CD4-positive, alpha-beta T cell treated with Interleukin-17A for 1 hour (primary cell): ENCODE measurements around the gene NLGN1.
"Not testable (repeated sequence)": the region's sequence is repeated elsewhere in the genome, so short reads cannot be mapped to it uniquely, and the experiment has no call there.

Experiments used
- DNase-seq: peaks from one replicate; pipeline ENCODE4 v3.0.0-alpha.2; 2020

Gene NLGN1

DNA sequence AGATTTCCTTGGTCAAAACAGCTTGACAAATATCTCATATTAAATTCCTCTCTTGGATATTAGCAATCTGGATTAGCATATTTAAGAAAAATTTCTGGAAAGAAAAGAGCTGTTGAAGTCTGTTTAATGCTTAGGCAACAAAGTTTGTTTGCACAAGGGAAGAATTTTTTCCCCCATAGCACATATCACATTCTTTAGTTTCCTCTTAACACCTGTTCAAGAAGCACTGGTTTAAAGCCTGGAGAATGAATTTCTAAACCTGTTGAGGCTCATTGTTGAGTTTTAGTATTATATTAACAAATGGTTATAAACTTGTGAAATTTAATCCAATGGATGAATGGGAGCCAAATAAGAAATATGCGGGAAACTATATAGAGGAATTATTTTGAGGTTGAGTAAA lies 41.5 kb downstream of the NLGN1 start:
- no peak for DNase-seq

DNA sequence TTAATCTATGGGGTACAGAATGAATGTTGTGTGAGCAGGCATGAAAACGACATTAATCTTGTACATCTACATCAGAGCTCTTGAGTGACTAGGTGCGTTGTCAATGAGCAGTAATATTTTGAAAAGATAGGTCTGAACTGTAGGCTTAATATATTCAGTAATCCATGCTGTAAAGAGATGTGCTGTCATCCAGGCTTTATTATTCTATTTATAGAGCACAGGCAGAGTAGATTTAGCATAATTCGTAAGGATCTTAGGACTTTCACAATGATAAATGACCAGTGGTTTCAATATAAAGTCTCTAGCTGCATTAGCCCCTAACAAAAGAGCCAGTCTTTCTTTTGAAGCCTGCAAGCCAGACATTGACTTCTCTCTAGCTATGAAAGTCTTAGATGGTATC lies 43.0 kb downstream of the NLGN1 start:
- no peak for DNase-seq

DNA sequence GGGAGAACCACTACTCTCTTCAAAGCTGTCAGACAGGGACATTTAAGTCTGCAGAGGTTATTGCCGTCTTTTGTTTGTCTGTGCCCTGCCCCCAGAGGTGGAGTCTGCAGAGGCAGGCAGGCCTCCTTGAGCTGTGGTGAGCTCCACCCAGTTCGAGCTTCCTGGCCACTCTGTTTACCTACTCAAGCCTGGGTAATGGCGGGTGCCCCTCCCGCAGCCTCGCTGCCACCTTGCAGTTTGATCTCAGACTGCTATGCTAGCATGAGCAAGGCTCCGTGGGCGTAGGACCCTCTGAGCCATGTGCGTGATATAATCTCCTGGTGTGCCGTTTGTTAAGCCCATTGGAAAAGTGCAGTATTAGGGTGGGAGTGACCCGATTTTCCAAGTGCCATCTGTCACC lies 54.0 kb downstream of the NLGN1 start:
- DNase-seq, result not testable (repeated sequence)

DNA sequence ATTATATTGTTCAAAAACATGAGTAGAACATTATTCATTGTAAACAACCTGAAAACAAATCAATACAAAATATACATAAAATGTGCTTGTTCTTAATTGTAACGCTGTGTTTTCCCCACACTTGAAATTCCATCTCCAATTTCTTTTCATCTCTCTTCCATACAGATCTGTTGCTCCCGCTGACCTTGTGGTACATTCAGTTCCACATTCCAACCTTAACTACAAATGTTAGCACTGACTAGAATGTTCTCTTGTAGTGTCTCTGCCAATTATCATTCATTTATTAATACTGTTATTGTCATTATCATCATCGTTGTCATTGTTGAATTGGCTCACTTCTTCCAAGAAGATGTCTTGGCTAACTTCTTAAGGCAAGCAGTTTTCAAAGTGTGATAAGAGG lies 65.7 kb downstream of the NLGN1 start:
- no peak for DNase-seq

DNA sequence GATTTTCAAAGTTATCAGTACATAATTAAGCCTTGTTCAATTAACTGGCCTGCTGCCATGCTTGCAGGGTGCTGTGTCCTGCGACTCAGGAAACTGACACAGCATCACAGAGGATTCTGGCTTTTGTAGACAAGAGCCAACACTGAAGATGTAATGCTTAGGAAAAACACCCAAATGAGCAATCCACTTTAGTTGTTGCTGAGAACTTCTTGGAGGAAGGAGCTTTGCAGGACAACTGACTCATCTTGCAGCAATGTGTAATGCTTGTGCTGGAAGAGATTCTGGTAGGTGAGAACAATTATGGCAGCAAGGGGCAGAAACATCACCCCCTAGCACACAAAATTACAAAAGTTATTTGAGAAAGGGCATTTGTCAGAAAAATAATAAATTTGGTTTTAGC lies 67.6 kb downstream of the NLGN1 start:
- no peak for DNase-seq

DNA sequence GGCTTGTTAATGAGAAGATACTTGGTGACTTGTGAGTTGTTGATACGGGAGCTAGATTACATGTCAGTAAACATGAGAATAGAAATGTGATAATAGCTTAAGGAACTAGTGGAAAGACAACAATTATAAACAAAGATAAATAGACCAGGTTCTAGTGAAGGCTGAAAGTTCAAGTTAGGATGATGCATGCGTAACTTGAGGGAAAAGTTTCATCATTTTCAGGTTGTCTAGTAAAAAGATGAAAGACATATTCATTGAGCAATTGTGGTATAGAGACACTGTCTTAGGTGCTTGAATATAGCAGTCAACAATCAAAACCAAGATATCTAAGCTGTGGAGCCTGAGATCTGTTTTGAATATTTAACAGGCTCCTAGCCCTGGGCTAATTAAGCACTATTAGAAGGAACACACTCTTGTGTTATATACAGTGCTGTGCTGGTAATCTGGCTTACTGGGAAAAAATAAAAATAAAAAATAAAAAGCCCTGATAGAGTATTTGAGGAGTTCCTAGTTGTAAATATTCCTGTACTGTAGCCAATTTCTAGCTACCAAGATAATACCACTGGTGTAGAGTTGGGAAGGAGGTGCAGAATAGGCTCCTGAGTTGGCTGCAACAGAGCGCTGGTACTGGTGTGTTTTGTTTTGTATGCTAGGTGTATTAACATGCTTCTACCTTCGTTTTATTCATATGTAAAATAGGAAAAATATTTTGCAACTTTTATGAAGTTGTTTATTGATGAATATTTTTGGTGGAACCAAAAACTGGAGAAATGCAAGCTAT lies 68.5 kb downstream of the NLGN1 start:
- no peak for DNase-seq

DNA sequence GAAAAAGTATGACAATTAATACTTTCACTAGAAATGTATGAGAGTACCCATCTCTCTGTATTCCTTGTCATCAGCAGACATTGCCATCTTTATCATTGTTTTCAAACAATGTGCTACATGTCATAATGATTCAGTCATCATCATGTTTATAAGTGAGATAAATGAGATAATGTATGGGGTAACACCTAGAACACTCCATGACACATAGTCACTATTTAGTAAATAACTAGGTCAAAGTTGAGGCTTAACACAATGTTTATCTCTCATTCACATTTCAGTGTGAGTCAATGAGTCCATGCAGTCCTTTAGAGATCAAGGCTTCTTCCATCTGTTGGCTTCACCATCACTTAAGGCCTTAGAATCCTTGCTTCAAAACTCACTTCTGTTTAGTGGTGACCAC lies 70.0 kb downstream of the NLGN1 start:
- no peak for DNase-seq

DNA sequence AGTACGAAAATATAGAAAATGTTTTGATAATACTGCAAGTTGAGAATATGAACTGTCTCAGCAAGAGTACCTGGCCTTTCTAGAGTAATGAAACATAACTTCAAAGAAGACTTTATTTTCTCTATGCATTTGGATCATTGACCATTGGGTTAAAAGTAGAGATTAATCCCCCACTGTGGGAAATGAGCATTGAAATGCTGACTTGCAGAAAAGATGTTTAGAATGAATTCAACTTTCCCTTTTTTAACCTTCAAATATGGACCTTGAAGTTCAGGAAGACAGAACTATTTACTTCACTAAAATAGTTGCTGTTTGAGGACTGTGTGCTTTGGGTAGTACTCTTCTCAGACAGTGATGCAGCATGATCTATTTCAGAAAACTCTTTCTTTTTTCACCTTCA lies 75.7 kb downstream of the NLGN1 start:
- no peak for DNase-seq

DNA sequence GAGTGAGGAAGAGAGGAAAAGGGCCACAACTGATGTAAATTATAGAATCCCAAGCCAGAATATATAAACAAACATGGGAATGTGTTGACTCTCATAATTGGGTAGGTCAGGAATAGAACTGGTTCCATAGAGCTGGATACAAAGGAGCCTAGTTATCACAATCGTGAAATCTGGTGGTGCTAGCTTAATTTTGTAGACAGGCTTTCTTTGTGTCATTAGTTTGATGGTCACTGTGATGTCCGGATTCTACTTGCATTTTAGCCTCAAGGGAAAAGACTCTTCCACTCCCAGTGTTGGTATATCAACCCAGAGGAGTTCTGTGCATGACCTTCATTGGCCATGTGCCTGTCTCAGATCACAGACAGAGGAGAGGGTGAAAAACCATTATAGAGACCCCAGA lies 81.8 kb downstream of the NLGN1 start:
- no peak for DNase-seq

DNA sequence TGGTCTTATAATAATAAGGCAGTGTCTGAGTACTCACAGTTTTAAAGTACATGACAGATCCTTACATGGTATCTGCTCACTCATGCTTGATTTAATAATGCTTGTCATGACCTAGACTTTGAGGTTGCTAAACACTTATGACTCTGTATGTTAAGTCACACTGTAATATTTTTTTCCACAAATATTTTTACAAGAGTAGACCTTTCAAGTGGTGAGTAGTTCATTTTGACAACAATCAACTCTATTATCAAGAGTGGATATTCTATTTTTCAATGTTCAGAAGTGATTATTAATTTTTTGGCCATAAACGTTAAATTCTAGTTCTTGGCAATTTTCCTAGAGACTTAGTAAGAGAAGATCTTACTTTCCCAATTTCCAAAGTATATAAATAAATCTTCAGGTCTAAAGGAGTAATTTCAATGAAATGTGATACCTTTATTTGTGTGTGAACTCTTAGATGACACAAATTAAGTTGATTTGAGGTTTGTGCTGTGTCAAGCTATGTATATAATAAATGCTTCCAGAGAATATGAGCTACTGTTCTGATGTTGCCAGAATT lies 104.5 kb downstream of the NLGN1 start:
- no peak for DNase-seq

DNA sequence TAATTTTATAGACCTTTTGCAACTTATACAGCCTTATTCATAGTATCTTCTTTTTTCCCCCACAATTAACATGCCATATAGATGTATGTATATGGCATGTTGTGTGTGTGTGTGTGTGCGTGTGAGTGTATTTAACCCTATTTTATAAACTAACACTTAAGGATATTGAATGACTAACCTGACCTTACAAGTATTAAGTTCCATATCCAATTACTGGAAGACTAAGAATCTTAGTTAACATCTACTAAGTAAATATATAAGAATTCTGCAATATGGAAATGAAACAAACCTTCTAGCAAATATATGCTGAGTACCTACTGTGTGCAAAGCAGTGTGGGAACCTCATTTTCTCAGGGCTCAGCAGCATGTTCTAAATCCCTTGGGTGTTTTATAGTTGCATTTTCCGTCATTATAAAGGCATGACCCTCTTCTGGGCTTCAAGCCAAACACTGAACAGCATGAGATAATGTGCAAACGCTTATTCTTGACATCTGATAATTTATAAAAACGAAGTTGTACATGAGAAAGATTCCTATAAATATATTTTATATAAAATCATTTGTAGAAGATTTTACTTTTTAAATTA lies 105.5 kb downstream of the NLGN1 start:
- DNase-seq, result no peak

DNA sequence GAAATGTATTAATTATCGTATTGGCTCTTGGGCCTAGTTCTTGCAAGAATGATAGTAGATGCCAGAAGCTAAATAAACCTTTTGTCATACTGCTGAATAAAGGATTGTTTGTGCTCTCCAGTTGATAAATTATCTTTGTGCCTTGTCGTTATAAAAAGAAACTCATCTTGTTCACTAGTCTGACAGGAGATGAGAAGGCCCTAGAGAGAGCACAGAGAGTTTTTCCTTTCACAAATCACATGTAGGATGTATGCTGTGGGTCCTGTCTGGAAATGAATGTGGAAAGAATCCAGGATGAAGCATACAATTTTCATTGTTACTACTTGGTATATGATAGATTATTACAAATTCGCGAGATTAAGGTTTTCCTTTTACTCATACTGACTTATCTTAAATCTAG lies 113.0 kb downstream of the NLGN1 start:
- DNase-seq, result no peak

DNA sequence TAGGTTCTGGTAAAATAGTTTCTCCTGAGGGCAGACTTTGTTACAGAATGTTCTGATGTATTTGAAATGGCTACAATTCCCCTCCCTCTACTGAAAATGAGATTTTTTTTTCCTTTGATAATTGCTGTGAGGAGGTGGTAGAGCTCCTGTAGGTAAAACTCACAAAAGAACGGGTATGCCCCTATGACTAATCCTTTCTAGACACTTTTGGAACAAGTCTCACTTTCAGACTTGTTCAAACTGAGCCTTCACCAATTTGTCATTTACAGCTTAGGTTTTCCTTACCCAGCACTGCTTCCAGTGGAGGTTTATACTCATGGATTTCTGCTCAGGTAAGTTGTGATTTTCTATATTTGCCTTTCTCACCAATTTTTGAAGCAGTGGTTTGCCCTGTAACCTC lies 115.6 kb downstream of the NLGN1 start:
- DNase-seq, result no peak

DNA sequence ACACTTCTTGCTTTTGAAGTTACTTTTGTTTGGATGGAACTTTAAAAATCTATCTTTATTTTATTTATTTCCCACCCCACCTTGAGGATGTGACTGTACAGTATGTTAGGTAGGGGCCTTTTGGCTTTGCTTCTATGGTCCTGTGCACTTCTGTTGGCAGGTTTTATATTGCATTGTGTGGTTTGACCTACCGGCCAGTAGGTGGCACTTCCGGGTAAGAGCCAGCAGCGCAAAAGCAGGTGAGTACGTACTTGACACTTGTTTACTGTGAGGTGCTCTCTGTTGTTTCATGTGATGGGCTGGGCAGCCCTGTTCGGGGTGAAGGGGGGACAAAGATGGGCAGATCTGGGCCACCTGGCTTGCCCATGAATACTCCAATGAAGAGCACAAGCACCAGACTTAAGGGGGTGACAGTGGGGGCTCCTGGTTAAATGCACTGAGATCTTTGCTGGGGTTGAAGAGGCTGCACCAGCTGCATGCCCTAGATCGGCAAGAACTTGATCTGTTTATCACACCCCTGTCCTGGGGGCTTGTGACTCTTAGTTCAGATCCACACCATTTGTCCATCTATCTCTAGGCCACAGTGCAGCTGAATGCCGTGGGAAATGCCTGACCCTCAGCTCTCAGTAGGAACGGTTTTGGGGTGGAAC lies 131.6 kb downstream of the NLGN1 start:
- DNase-seq, result no peak

DNA sequence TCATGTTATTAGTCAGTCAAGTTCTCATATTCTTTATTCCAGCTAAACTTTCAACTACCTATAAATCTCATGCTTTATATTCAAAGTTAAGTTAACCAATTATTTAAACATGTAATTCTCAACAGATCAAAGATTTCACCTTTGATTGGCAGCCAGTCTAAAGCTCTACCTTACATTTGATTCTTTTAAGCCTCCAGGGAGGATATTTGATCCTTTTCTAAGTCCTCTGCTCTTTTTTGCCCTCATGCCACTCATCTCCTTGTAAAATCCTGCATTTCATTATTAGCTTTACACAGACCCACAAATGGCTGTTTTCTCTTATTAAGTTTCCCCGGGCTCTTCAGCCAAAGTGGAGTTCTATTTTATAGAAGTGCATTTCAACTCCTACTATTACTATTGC lies 134.1 kb downstream of the NLGN1 start:
- no peak for DNase-seq

DNA sequence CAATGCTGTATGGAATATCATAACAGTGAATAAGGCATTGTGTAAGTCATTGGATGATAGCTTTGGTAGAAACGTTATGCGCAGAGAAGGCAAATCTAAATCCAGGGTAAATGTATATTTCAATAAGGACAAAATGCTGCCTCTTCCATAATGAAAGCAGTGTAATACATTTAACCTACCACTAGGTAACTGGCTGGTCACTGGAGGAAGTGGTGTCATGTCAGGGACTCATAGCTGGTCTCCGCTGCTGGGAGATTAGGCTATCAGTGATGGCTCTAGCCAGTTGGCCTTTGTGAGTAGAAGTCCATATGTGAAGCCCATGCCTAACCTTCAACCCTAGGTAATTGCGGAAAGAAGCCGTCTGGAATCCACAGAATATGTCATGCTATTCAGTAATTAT lies 140.9 kb downstream of the NLGN1 start:
- DNase-seq, result no peak

DNA sequence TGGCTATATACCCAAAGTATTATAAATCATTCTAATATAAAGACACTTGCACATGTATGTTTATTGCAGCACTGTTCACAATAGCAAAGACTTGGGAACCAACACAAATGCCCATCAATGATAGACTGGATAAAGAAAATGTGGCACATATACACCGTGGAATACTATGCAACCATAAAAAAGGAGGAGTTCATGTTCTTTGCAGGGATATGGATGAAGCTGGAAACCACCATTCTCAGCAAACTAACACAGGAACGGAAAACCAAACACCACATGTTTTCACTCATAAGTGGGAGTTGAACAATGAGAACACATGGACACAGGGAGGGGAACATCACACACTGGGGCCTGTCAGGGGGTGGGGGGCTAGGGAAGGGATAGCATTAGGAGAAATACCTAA lies 148.0 kb downstream of the NLGN1 start:
- DNase-seq, result not testable (repeated sequence)

DNA sequence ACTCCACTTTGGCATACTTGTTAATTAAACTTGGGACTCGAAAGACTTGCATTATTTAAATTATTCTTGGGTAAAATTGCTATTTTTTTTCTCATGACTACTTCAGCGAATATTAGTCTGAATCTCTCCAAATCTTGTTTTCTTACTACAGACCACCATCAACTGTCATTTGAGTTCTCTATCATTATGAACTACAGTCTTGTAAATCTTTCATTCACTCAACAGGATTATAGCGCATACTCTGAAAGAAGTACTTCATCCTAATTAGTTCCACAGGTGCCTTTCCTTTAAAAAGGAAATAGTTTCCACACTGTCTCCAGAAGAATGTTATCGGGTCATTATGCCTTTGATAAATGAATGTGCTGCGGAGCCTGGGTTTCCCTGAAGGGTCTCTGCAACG lies 149.5 kb downstream of the NLGN1 start:
- no peak for DNase-seq

DNA sequence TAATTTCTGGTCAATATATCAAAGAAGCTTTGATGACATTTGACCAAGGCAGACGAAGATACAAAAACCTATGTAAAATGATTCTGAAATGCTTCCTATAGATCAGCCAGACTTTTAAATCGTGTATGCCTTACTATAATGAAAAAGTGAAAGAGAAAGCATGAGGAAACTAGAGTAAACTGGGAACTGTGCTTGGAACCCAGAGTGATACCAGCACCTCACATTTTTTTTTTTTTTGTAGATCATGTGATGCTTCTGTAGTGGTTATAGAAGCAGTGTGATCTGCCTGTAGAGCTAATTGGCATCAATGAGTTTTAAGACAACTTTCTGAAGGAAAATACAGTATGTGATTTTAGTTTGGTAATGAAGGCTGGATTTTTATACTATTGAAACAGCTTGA lies 150.7 kb downstream of the NLGN1 start:
- no peak for DNase-seq

DNA sequence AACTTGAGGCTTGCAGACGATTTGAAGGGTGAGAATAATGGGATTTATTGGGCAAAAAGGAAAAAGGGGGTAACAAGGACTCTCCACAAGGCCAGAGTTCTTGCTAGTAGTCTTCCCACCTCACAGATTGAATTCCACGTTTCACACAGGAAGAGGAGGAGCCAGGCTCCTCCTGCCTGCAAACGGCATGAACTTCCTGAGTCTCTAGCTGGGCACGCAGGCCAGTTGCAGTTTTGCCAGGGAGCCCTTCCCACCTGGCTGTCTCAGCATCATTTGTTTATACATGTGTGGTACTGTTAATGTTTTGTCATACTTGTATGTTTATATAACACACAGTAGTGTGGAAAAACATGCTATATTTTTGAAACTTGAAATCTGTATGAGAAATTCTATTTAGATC lies 155.0 kb downstream of the NLGN1 start:
- DNase-seq, result no peak

DNA sequence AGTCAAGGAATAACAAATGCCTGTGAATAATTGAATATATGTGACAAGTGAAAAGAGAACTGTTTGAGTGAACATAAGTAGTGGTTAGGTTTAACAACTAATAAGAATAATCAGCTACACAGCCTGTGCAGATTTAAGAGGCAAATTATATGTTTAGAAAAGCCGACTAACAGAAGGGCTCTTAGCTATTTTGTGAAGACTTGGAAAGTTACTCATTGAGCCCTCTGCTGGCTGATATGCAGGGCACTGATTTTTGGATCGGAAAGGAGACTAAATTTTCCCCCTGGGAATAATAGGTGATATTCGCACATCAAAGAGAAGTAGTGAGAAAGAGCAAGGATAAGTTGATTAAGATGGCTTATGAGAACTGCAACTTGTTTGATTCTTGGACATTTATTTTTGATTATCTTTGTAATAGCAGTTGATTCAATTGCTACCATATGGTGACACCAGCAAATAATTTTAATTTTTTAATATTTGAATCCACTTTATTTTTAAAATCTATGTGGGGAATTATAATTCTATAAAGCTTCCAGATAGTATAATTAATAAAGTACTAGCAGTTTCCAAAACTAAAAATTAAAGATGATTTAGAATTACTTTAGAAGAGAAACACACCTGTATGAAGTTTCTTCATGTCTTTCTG lies 156.2 kb downstream of the NLGN1 start:
- no peak for DNase-seq

DNA sequence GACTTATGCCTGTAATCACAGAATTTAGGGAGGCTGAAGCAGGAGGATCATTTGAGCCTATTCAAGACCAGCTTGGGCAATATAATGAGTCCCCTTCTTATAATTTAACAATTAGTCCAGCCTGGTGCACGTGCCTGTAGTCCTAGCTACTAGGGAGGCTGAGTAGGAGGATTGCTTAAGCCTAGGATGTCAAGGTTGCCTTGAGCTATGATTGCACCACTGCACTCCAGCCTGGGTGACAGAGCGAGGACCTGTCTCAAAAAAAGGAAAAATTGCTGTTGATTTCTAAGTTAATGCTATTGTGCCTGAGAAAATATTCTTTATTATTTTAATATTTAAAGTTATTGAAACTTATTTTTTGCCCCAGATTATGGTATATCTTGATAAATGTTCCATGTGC lies 159.0 kb downstream of the NLGN1 start:
- DNase-seq, result no peak

DNA sequence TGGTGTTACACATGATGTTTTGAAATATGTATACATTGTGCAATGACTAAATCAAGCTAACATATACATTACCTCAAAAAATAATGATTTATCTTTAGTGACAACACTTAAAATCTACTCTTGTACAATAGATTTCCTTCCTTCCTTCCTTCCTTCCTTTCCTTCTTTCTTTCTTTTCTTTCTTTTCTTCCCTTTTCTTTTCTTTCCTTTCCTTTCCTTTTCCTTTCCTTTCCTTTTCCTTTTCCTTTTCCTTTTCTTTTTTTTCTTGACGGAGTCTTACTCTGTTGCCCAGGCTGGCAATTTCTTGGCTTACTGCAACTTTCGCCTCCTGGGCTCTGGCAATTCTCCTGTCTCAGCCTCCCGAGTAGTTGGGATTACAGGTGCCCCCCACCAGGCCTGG lies 170.5 kb downstream of the NLGN1 start:
- no peak for DNase-seq

DNA sequence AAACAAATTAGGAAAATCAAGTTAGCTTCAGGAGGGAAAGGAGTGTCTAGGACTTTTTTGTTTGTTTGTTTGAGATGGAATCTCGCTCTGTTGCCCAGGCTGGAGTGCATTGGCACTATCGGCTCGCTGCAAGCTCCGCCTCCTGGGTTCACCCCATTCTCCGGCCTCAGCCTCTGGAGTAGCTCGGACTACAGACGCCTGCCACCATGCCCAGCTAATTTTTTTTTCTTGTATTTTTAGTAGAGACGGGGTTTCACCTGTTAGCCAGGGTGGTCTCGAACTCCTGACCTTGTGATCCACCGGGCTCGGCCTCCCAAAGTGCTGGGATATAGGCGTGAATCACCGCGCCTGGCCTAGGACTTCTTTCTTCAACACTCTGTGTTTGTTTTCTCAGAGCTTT lies 171.1 kb downstream of the NLGN1 start:
- DNase-seq, result no peak
